GM21786 (cell line): ENCODE data around the gene FOXP1.
"Not testable (repeated sequence)": the region's sequence is repeated elsewhere in the genome, so short reads cannot be mapped to it uniquely, and the experiment has no call there.

Source experiments
- ATAC-seq: cut with Tn5 transposase; IDR thresholded peaks from one replicate; pipeline ENCODE4 v1.9.1; 2021; ENCODE audit not compliant: unreplicated experiment

Gene FOXP1

DNA sequence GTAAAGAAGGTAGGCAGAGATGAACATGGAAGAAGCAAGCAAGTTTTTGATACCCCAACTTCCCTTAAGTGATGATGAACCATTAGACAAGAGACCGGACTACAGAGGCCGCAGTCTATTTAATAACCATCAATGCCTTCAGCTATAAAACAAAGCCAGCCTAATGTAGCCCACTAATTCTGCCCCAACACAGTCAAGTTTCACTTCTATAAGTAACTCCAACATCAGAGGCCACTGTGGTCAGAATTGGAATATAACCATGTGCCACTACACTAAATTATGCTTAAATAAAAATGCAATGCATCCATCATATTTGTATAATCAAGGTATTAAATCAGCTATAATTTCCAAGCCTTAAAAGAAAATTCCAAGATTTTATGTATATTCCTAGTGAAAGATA is 234.7 kb downstream of the FOXP1 start:
- no peak for ATAC-seq

- ATAC-seq = no peak
Observed at GRCh38 chr3:71348001-71348632, 235.4 kb downstream of the FOXP1 start.

GRCh38 chr3:71346061-71346460 is 237.5 kb downstream of the FOXP1 start:
- no peak for ATAC-seq

GRCh38 chr3:71345429-71346040 is 238.0 kb downstream of the FOXP1 start:
- ATAC-seq = no peak

GRCh38 chr3:71341721-71342120 is 241.8 kb downstream of the FOXP1 start:
- no peak for ATAC-seq

- no peak for ATAC-seq
Observed at GRCh38 chr3:71339049-71339448, 244.5 kb downstream of the FOXP1 start.

- ATAC-seq = no peak
Observed at GRCh38 chr3:71332813-71333212, 250.7 kb downstream of the FOXP1 start.

- ATAC-seq = no peak
Observed at GRCh38 chr3:71330909-71331308, 252.6 kb downstream of the FOXP1 start.

GRCh38 chr3:71330505-71330904 is 253.0 kb downstream of the FOXP1 start:
- no peak for ATAC-seq

GRCh38 chr3:71329817-71330216 is 253.7 kb downstream of the FOXP1 start:
- no peak for ATAC-seq

DNA sequence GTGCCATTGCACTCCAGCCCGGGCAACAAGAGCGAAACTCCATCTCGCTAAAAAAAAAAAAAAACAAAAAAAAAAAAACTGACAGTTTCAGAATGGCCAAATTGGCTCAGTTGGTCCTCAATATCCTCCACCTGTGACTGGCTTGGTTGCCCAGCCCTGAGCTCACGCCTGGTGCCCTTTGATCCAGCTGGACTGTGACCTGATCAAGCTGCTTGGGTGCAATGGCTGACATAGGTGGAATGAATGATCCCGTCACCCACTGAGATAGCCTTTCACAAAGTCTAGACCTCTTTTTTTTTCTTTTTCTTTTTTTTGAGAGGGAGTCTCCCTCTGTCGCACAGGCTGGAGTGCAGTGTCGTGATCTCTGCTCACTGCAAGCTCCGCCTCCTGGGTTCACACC is 254.6 kb downstream of the FOXP1 start:
- no peak for ATAC-seq

DNA sequence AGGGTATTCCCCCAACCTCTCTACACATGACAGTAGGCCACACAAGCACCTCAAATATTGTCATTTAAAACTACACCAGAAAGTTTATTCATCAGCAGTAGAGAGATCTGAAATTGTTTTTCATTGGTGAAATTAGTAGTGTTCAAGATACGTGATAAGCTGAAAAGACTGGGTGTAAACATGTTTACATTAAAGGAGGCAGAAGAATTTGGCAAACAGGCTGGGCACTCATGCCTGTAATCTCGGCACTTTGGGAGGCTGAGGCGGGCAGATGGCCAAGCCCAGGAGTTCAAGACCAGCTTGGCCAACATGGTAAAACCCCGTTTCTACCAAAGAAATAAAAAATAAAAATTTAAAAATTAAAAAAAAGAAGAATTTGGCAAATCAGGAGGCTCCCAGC is 255.6 kb downstream of the FOXP1 start:
- no peak for ATAC-seq

DNA sequence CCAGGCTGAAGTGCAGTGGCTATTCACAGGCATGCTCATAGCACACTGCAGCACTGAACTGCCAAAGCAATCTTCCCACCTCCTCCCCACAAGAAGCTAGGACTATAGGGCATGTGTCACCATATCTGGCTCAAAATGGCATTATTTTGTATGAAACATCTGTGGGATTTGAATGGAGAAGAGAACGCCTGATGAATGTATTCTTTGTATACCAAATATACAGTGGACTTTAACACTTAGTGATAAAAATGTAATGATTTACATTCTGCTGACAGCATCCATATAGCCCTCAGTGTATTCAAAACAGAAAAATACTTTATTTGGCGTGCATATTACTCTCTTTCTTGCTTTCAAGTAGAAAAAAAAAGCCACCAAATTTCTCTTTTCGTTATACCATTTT is 257.8 kb downstream of the FOXP1 start:
- no peak for ATAC-seq

GRCh38 chr3:71324224-71324623 is 259.3 kb downstream of the FOXP1 start:
- not testable (repeated sequence) for ATAC-seq

GRCh38 chr3:71323558-71323957 is 260.0 kb downstream of the FOXP1 start:
- ATAC-seq = no peak

DNA sequence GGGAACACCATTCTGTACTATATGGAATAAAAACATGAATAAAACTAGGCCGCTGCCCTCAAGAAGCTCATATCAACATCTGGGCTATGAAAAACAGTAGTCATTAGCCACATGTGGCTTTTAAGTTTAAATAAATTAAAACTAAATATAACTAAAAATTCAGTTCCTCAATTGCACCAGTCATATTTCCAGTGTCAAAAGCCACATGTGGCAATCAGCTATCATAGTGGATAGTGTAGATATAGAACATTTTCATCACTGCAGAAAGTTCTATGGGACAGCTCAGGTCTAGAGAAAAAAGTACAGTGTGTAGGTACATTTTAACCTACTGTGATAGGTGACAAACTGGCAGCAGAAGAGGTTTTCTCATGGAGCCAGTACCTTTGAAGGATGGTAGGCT is 261.4 kb downstream of the FOXP1 start:
- no peak for ATAC-seq

DNA sequence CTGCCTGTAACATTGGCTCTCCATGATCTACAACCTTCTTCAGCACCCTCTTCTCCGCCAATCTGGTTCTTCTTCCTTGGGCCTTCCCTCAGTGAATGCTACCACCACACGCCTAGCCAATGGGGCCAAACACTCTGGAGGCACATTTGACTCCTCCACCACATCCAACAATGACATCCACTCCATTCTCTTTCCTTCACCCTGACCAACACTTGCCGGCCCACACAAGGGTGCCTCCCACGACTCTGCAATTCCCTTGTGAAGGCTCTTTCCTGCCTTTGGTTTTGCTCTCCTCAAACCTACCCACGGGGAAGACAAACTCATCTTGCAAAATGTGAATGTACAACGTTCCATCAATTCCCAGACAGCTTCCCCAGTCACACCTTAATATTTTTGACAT is 263.8 kb downstream of the FOXP1 start:
- no peak for ATAC-seq

- no peak for ATAC-seq
Observed at GRCh38 chr3:71318458-71318827, 265.1 kb downstream of the FOXP1 start.

- no peak for ATAC-seq
Observed at GRCh38 chr3:71317749-71318457, 265.6 kb downstream of the FOXP1 start.

GRCh38 chr3:71317140-71317539 is 266.4 kb downstream of the FOXP1 start:
- no peak for ATAC-seq

DNA sequence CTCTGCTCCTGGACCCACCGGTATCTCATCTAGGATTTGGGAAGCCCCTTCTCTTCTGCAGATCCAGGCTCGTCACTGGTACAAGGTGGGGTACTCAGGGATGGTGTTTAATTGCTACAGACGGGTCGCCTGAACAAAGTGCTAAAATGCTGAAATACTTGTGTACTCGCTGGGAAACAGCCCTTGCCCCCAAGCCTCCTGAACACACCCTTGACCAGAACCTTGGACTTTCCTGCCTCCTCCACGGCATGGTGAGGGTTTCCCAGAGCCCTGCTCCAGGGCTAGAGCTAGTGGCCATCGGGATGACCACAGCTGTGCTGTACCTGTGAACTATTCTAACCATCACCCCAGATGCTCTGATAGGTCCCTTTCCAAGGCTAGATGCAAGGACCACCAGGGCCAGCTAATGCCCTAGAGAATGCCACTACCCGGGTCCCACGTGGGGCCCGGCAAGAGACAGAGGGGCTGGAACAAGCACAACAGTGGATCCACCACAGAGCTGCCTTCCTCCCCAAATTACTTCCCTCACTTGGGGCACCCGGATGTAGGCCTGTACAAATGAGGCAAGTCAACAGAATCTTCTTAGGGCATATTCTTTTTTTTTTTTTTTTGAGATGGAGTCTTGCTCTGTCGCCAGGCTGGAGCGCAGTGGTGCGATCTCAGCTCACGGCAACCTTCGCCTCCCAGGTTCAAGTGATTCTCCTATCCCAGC is 267.3 kb downstream of the FOXP1 start:
- no peak for ATAC-seq

DNA sequence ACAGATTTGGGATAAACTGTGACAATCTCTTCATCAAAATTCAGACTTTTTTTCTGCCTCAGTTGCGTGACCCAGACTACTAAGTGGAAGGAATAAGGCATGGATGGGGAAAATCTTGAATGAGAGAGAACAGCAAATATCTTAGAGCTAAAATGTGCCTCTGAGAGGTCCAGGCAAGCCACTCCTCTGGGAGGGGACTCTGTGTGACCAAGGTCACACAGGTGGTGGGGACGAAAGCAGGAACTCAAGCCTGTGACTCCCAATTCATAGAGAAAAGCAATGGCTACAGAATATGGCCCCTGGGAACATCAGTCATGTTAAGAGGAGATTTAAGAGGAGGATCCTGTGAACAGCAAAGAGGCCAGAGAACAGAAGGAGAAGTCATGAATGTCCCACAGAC is 268.1 kb downstream of the FOXP1 start:
- no peak for ATAC-seq
